ENCODE data around the gene CCNI2.

DNA sequence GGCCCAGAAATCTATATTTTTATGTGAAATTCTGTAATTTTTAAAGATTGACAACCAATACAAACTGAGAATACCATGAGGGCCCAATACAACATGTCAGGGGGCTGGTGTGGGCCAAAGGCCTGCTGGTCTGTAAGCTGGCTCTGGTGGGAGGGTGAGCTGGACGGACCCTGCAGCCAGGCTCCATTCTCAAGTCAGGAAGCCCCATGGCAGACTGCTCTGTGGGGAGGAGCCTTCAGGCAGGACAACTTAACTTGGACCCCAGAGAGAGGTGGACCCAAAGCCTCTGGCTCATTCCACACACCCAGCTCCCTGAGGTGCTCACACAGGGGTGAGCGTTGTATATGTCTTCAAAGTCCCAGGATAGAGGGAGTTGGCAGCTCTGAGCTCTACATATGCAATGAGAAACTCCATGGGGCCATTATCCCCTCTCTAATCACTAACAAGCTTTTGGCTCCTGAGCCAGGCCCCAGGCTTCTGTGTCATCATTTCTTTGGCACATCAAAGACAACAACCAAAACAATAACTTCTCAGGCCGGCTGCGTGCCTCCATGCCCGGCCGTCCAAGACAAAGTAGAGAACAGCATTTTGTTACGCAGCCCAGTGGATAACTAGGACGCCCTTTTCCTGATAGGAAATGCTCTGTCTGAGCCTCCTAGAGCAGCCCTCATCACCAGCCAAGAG, 23.4 kb downstream of the CCNI2 start:
- no peak for TF ChIP-seq GATA3 (IDR thresholded peaks at IDR 0.05; ENCODE audit: low read depth, low read length)
- TF ChIP-seq GATA2 (IDR thresholded peaks at IDR 0.05; ENCODE audit: low read depth, low read length): no peak

Data from SH-SY5Y (cell line).